Right atrium auricular region (tissue), 2 donors: ENCODE measurements around the gene DLX1. TPM values are rescaled to one million over a fixed set of nuclear protein-coding genes. Genes with fewer than 3 reads are reported as not detected.

Source experiments
- DNase-seq: peaks from one replicate; pipeline ENCODE4 v3.0.0-alpha.2; 2019; ENCODE audit warnings: low spot score
- H3K27ac ChIP-seq, 2 donors: fragments of 200-600 bp; sonication (generic); 1 replicate in 1 of 2; 2 replicates in 1 of 2; pipeline ENCODE4 v1.5.1; 2016 to 2019
- H3K27me3 ChIP-seq, 2 donors: fragments of 200-600 bp; sonication (generic); one replicate each; pipeline versions ENCODE4 v1.5.1 to v1.6.0; 2017 to 2019
- H3K36me3 ChIP-seq: fragments of 200-600 bp; sonication (generic); one replicate; pipeline ENCODE4 v1.5.1; 2016
- H3K4me1 ChIP-seq, 2 donors: fragments of 200-600 bp; sonication (generic); one replicate each; pipeline versions ENCODE4 v1.5.1 to v1.6.0; 2017 to 2019
- H3K4me3 ChIP-seq, 2 donors: fragments of 200-600 bp; sonication (generic); 1 replicate in 1 of 2; 2 replicates in 1 of 2; pipeline ENCODE4 v1.5.1; 2017 to 2019; ENCODE audit warnings: mild to moderate bottlenecking in 1 of 2, moderate library complexity in 1 of 2
- H3K9me3 ChIP-seq, 2 donors: fragments of 200-600 bp; sonication (generic); one replicate each; pipeline ENCODE4 v1.5.1; 2019
- total RNA-seq, 2 donors: library from RNA; depleted of rRNA; stranded (reverse); fragments of >200 nt; gene quantifications; one replicate each; pipeline ENCODE4 v1.1.0, GENCODE V29; 2016
- TF ChIP-seq, protein P1 (sequence below), 2 donors: fragments of 200-600 bp; sonication (generic); IDR thresholded peaks; one replicate each; pipeline ENCODE4 v1.5.1; 2019; ENCODE audit warnings: antibody characterized with exemption in 2 of 2

The DLX1 gene
- total RNA-seq, 2 donors from 2014 or later, result not detected

DNA sequence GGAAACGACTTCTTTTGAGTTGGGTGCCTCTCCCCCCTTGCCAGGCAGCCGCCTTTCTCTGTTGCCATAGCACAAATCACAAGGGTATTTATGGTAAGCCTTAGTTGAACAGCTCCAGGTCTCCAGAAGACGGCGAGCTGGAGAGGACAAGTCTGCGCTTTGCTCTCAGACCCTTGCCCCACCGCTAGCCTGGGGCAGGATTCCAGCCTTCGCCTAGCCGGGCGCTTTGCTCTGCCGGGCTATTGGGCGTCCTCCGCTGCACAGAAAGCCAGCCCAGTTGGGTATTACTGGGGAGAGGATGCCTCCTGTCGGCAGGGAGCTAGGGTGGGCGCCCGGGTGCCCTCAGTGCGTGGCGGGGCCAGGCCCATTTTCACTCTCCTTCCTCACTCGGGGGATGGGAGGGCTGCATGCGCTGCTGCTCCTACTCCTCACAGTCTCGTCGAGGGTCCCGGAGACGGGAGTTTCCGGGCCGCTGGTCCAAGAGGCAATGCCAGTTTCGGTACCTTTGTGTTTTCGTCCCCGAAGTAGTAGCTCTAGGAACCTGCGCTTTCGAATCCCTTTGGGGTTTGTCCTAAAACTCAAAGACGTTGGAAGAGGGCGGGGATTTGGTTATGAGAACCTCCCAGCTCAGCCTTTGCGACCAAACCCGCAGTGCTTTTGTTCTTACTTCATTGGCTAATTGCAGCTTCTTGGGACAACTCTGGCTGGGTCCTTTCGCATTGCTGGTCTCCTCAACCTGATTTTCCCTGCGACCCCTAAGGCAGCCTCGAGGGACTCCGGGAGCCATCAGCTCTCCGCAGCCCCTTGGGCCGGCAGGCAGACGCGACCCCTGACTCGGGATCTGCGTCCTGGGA lies 21.0 kb downstream of the DLX1 start:
- H3K27ac ChIP-seq, result no peak overlapping the region
- peaks cover 65 to 71% of the 10 kb centered on the region in 2 donors for H3K27me3 ChIP-seq
- H3K4me3 ChIP-seq, result peak overlapping the region in 1 of 2 donors; percentile 6
- no peaks in the 10 kb centered on the region for H3K36me3 ChIP-seq
- DNase-seq, result no peak
- H3K9me3 ChIP-seq, result no peaks in the 10 kb centered on the region
- peaks cover 0 to 52% of the 10 kb centered on the region in 2 donors for H3K4me1 ChIP-seq
- TF ChIP-seq, protein P1, sequence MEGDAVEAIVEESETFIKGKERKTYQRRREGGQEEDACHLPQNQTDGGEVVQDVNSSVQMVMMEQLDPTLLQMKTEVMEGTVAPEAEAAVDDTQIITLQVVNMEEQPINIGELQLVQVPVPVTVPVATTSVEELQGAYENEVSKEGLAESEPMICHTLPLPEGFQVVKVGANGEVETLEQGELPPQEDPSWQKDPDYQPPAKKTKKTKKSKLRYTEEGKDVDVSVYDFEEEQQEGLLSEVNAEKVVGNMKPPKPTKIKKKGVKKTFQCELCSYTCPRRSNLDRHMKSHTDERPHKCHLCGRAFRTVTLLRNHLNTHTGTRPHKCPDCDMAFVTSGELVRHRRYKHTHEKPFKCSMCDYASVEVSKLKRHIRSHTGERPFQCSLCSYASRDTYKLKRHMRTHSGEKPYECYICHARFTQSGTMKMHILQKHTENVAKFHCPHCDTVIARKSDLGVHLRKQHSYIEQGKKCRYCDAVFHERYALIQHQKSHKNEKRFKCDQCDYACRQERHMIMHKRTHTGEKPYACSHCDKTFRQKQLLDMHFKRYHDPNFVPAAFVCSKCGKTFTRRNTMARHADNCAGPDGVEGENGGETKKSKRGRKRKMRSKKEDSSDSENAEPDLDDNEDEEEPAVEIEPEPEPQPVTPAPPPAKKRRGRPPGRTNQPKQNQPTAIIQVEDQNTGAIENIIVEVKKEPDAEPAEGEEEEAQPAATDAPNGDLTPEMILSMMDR (IDR thresholded peaks at IDR 0.05), result peak in 1 of 2 donors; percentile 40

DNA sequence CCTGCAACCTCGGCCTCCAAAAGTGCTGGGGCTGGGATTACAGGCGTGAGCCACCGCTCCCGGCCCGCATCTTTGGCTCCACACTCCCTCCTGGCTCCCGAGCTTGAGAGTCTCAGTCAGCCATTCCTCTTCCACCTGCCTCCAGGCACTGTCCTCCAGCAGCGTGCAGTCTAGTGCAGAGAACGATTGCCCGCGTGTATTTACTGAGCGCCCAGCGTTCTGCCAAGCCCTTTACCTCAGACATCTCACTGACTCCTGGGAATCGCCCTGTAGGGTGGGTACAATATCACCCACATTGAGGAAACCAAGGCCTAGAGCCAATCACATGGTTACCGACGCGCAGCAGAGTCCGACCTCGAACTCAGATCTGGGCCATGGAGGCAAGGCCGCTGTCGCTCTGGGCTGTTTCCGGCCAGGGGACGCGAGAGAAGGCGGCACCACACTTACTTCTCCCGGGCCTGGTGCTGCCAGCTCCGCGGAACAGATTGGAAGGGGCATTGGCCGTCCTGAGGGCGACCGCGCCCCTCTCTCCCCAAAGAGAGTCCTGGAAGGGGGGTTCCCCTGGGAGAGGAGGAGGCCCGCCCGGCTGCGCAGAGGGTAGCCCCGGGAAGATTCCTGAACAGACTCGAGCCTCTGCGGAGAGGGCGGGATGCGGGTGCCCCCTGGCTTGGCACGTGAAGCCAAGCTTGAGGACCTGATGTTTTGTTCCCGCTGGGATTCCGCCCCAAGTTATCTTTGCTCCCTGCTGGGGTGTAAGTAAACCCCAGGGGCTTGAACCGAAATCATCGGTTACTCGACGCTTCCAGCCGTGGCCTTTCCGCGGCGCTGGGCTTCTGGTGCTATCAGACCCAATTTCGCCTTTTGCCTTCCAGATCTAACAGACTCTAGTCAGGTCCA lies 22.6 kb downstream of the DLX1 start:
- Histone ChIP-seq H3K27ac (no peak overlapping the region), H3K4me3 (no peak overlapping the region), H3K36me3 (no peaks in the 10 kb centered on the region), H3K9me3 (no peaks in the 10 kb centered on the region), H3K27me3 (peaks cover 49 to 56% of the 10 kb centered on the region in 2 donors), H3K4me1 (peaks cover 0 to 36% of the 10 kb centered on the region in 2 donors)
- TF ChIP-seq, protein P1 (IDR thresholded peaks at IDR 0.05), result no peak
- DNase-seq, result peak; percentile 32

DNA sequence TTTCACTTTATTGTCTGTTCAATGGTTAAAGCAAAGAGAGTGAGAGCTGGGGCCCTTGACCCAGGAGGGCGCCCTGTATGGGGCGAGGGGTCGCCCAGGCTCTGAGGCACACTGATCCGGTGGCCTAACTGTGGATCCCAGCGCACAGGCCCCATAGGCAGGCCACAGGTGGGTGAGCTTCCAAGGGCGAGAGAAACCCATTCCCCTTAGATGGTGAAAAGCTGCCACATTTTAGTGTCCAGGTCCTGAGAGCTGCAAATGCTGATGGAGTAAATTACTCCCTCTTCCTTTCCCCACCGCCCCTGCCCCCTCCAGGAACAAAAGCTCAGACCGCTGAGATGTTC lies 23.3 kb downstream of the DLX1 start:
- TF ChIP-seq, protein P1 (IDR thresholded peaks at IDR 0.05), result no peak
- Histone ChIP-seq H3K36me3 (no peaks in the 10 kb centered on the region), H3K27me3 (peaks cover 43 to 50% of the 10 kb centered on the region in 2 donors), H3K4me3 (no peak overlapping the region), H3K4me1 (peaks cover 0 to 30% of the 10 kb centered on the region in 2 donors), H3K9me3 (no peaks in the 10 kb centered on the region), H3K27ac (no peak overlapping the region)
- no peak for DNase-seq

DNA sequence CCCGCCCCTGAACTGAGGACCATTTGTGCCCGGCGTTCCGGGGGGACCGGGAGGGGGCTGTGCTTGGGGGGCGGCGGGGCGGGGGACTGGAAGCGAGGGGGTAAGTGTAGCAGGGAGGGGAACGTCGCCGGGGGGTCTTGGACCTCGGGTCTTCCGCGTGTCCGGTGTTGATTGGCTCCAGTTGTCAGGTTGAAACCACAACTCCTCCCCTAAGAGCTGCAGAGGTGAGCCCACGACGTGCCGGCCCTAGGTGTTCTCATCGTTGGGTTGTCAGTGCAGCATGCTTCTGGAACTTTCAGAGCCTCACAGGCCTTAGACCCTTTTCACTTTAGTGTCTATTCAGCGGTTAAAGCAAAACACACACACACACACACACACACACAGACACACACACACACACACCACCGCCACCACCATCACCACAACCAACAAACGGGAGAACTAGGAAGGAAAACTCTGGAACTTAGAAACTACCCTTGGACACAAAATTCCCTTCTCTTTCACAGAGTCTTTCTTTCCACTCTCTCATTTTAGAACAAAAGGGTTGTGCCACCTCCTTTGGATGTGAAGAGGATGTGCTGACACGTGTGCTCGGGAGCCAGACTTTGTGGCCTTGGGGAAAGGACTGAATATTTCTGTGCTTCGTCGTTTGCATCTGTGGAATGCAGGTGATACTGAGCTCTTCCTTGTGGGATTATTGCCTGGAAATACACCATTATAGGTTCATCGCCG lies 24.1 kb downstream of the DLX1 start:
- peaks cover 0 to 22% of the 10 kb centered on the region in 2 donors for H3K4me1 ChIP-seq
- TF ChIP-seq, protein P1 (IDR thresholded peaks at IDR 0.05), result no peak
- H3K36me3 ChIP-seq, result no peaks in the 10 kb centered on the region
- peaks cover 35 to 43% of the 10 kb centered on the region in 2 donors for H3K27me3 ChIP-seq
- no peaks in the 10 kb centered on the region for H3K9me3 ChIP-seq
- DNase-seq, result no peak
- no peak overlapping the region for H3K4me3 ChIP-seq
- H3K27ac ChIP-seq, result no peak overlapping the region

DNA sequence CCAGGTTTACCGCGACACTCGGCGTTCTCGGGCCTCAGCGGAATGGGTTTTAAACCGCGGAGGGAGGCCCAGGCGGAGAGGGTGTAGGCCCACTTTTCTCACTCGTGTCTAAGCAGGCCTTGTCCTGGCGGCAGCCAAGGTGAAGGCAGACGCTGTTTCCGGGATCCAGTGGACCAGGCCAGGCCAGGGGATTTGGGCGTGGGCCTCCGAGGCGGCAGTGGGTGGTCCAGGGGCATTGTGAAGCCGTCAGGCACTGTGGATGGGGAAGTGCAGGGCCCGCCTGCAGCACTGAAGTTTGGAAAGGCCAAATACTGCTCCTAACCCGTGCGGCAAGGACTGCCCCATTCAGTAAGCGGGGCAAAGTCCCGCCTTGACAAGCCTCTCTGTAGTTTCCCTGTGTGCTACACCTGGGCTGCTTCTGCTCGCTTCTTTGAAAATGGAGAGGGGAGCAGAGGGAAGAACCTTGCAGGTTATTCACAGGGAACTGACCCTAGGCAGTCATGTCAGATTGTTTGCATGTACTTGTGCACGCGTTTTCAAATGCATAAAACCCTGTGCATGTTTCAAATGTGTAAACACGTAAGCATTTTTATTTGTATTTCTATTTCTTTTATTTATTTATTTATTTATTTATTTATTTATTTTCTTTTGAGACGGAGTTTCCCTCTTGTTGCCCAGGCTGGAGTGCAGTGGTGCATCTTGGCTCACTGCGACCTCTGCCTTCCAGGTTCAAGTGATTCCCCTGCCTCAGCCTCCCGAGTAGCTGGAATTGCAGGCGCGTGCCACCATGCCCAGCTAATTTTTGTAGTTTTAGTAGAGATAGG lies 24.9 kb downstream of the DLX1 start:
- Histone ChIP-seq H3K27ac (no peak overlapping the region), H3K4me1 (peaks cover 0 to 22% of the 10 kb centered on the region in 2 donors), H3K36me3 (no peaks in the 10 kb centered on the region), H3K4me3 (no peak overlapping the region), H3K9me3 (no peaks in the 10 kb centered on the region), H3K27me3 (peaks cover 34 to 36% of the 10 kb centered on the region in 2 donors)
- no peak for DNase-seq
- TF ChIP-seq, protein P1 (IDR thresholded peaks at IDR 0.05), result no peak
